Osteoblast (primary cell): Measurements from ENCODE around the gene GRIK4. TPM values are rescaled to one million over a fixed set of nuclear protein-coding genes. Genes with fewer than 3 reads are reported as not detected.

Source experiments
- DNase-seq: peaks from one replicate; pipeline ENCODE4 v3.0.0; 2011; ENCODE audit warnings: low spot score, mixed read lengths; ENCODE audit not compliant: insufficient read length; ENCODE audit errors: missing footprints
- H2AFZ ChIP-seq: 2 replicates; pipeline ENCODE4 v1.6.0; 2011; ENCODE audit warnings: mild to moderate bottlenecking, low read length
- H3K27ac ChIP-seq: 2 replicates; pipeline ENCODE4 v1.5.1; 2011; ENCODE audit warnings: mild to moderate bottlenecking, low read depth, low read length, moderate library complexity
- H3K27me3 ChIP-seq: 2 replicates; pipeline ENCODE4 v1.6.0; 2012; ENCODE audit warnings: mild to moderate bottlenecking, control low read depth, inconsistent platforms, low read length, moderate library complexity; ENCODE audit not compliant: insufficient read depth
- H3K36me3 ChIP-seq: 2 replicates; pipeline ENCODE4 v1.5.1; 2011; ENCODE audit warnings: mild to moderate bottlenecking, low read length, control low read depth, moderate library complexity; ENCODE audit not compliant: insufficient read depth
- H3K4me1 ChIP-seq: 2 replicates; pipeline ENCODE4 v1.5.1; 2011; ENCODE audit warnings: mild to moderate bottlenecking, low read length, control low read depth, moderate library complexity; ENCODE audit not compliant: insufficient read depth
- H3K4me2 ChIP-seq: 2 replicates; pipeline ENCODE4 v1.6.0; 2011; ENCODE audit warnings: mild to moderate bottlenecking, low read length; ENCODE audit not compliant: insufficient read depth
- H3K4me3 ChIP-seq: fragments of 200-600 bp; sonication (generic); 3 replicates; pipeline ENCODE4 v1.5.1; 2012; ENCODE audit warnings: mild to moderate bottlenecking, low read length, inconsistent platforms; ENCODE audit not compliant: insufficient read depth
- H3K79me2 ChIP-seq: 2 replicates; pipeline ENCODE4 v1.6.0; 2012; ENCODE audit warnings: mild to moderate bottlenecking, low read length, control low read depth, inconsistent platforms; ENCODE audit not compliant: insufficient read depth
- H3K9me3 ChIP-seq: 2 replicates; pipeline ENCODE4 v1.5.1; 2011; ENCODE audit warnings: low read depth, low read length, control low read depth
- H4K20me1 ChIP-seq: 2 replicates; pipeline ENCODE4 v1.6.0; 2012; ENCODE audit warnings: mild to moderate bottlenecking, low read length, control low read depth; ENCODE audit not compliant: insufficient read depth
- CTCF ChIP-seq: IDR thresholded peaks from 2 replicates; pipeline ENCODE4 v1.5.1; 2011; ENCODE audit warnings: mild to moderate bottlenecking, low read depth, low read length, moderate library complexity; ENCODE audit errors: extremely low read depth
- total RNA-seq: library from RNA; depleted of rRNA; stranded (reverse); fragments of >200 nt; gene quantifications from 2 replicates; pipeline ENCODE4 v1.2.3, GENCODE V29; 2012

GRIK4 gene
- total RNA-seq, 1 donor: under 0.01 TPM

DNA sequence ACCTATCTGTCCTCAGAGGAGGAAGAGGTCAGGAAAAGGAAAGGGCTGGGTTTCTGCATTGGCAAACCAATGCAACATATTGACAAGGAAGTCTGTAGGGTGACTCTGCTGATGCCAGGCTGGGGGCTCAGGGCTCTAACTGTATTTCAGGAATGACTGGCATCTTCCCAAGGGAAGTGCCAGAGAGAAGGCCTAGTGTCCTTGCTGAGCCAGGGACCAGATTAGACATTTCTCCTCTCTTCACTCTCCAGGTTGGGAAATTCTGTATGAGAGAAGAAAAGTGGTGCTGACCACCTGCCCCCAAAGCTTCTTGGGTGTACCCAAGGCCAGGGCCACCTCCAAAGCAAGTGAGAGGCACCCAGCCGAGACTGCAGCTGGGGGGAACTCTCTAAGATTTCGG, 27.2 kb downstream of the GRIK4 start:
- H3K4me2 ChIP-seq: no peak overlapping the region
- no peak overlapping the region for H2AFZ ChIP-seq
- H3K9me3 ChIP-seq: no peaks in the 10 kb centered on the region
- no peak overlapping the region for H3K27ac ChIP-seq
- no peaks in the 10 kb centered on the region for H3K79me2 ChIP-seq
- H4K20me1 ChIP-seq: no peaks in the 10 kb centered on the region
- TF ChIP-seq CTCF: no peak
- H3K4me1 ChIP-seq: no peaks in the 10 kb centered on the region
- DNase-seq: peak; percentile 65
- no peaks in the 10 kb centered on the region for H3K36me3 ChIP-seq
- H3K4me3 ChIP-seq: no peak overlapping the region
- peaks cover 8% of the 10 kb centered on the region for H3K27me3 ChIP-seq

DNA sequence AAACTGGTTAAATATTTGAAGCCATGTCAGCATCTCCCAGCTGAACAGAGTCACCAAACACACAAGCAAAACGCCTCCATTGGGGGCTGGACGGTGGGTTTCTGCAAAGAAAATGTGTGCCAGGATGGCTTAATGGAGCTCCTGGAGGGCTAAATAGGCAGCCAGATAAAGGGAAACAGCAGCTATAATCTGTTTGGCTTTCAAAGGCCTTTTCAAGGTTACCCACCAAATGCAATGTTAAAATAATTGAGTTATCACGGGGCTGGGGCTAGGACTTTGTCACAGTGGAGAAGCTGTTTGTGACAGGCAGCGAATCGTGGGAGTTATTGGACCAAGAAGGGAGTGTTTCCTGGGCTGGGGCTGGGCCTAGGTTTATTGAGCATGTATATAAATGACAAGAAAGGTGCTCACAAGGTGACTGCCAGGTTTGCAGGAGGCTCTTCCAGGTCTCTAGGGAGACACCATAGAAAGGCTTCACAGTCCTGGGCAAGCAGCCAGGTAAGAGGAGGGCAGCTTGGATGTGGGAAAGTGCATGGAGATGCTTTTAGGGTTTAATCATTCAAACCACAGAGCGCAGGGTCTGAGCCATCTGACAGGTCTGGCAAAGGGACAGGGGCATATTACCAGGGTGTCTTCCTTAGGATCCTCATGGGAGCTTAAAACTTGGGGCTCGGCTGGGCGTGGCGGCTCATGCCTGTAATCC, 28.3 kb downstream of the GRIK4 start:
- no peak for TF ChIP-seq CTCF
- no peak overlapping the region for H2AFZ ChIP-seq
- H3K4me3 ChIP-seq: no peak overlapping the region
- H3K4me2 ChIP-seq: no peak overlapping the region
- DNase-seq: peak; percentile 75
- no peaks in the 10 kb centered on the region for H3K4me1 ChIP-seq
- no peaks in the 10 kb centered on the region for H4K20me1 ChIP-seq
- peaks cover 8% of the 10 kb centered on the region for H3K27me3 ChIP-seq
- H3K27ac ChIP-seq: no peak overlapping the region
- no peaks in the 10 kb centered on the region for H3K36me3 ChIP-seq
- no peaks in the 10 kb centered on the region for H3K79me2 ChIP-seq
- no peaks in the 10 kb centered on the region for H3K9me3 ChIP-seq

GRCh38 chr11:120540744-120541465, 29.4 kb downstream of the GRIK4 start:
- peaks cover 8% of the 10 kb centered on the region for H3K27me3 ChIP-seq
- no peaks in the 10 kb centered on the region for H3K36me3 ChIP-seq
- H3K9me3 ChIP-seq: no peaks in the 10 kb centered on the region
- H3K79me2 ChIP-seq: no peaks in the 10 kb centered on the region
- H3K4me3 ChIP-seq: no peak overlapping the region
- TF ChIP-seq CTCF: no peak
- H3K4me2 ChIP-seq: no peak overlapping the region
- DNase-seq: peak; percentile 58
- no peak overlapping the region for H2AFZ ChIP-seq
- H3K4me1 ChIP-seq: no peaks in the 10 kb centered on the region
- no peaks in the 10 kb centered on the region for H4K20me1 ChIP-seq
- no peak overlapping the region for H3K27ac ChIP-seq

GRCh38 chr11:120543521-120544215, 32.1 kb downstream of the GRIK4 start:
- Histone ChIP-seq H4K20me1 (no peaks in the 10 kb centered on the region), H3K4me1 (peaks cover 27% of the 10 kb centered on the region), H3K4me2 (no peak overlapping the region), H3K27me3 (no peaks in the 10 kb centered on the region), H3K79me2 (no peaks in the 10 kb centered on the region), H3K36me3 (no peaks in the 10 kb centered on the region), H3K4me3 (no peak overlapping the region), H2AFZ (no peak overlapping the region), H3K9me3 (no peaks in the 10 kb centered on the region), H3K27ac (no peak overlapping the region)
- TF ChIP-seq CTCF: no peak
- no peak for DNase-seq
